D721Med (cell line): ENCODE results near the gene ENO4.

Experiments
- DNase-seq: peaks from one replicate; pipeline ENCODE4 v3.0.0; 2011; ENCODE audit warnings: low spot score; ENCODE audit not compliant: insufficient read length
- FAIRE-seq: peaks from 2 replicates; lab custom pipeline; 2011; peaks lifted over from hg19 to GRCh38; lab: Jason Lieb, UNC
- TF ChIP-seq, protein P1 (sequence below): IDR thresholded peaks from 2 replicates; pipeline ENCODE4 v1.5.1; 2012; ENCODE audit warnings: mild to moderate bottlenecking, control low read depth; ENCODE audit not compliant: insufficient read depth; ENCODE audit errors: missing control alignments

ENO4 gene

DNA sequence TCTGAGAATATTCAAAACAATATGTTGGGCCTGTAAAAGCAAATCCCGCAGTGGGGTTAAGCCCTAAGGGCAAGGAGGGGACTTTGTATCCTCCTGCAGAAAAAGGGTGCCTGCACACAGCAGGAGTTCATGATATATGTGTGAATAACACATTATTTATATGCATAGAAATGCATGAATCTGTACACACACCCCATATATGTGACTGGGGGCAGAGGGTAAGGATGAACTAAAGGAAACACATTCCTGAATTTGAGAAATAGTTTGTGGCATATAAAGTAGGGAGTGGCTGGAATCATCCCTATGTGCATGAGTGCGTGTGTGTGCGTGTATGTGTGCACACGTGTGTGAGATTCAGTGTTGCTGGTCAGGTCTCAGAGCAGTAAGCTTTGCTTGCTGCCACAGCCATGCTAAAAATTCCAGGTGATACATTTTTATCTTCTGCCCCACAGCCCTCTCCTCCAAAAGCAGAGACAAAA lies 18.9 kb downstream of the ENO4 start:
- no peak for FAIRE-seq
- no peak for DNase-seq
- TF ChIP-seq, protein P1, sequence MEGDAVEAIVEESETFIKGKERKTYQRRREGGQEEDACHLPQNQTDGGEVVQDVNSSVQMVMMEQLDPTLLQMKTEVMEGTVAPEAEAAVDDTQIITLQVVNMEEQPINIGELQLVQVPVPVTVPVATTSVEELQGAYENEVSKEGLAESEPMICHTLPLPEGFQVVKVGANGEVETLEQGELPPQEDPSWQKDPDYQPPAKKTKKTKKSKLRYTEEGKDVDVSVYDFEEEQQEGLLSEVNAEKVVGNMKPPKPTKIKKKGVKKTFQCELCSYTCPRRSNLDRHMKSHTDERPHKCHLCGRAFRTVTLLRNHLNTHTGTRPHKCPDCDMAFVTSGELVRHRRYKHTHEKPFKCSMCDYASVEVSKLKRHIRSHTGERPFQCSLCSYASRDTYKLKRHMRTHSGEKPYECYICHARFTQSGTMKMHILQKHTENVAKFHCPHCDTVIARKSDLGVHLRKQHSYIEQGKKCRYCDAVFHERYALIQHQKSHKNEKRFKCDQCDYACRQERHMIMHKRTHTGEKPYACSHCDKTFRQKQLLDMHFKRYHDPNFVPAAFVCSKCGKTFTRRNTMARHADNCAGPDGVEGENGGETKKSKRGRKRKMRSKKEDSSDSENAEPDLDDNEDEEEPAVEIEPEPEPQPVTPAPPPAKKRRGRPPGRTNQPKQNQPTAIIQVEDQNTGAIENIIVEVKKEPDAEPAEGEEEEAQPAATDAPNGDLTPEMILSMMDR: no peak

DNA sequence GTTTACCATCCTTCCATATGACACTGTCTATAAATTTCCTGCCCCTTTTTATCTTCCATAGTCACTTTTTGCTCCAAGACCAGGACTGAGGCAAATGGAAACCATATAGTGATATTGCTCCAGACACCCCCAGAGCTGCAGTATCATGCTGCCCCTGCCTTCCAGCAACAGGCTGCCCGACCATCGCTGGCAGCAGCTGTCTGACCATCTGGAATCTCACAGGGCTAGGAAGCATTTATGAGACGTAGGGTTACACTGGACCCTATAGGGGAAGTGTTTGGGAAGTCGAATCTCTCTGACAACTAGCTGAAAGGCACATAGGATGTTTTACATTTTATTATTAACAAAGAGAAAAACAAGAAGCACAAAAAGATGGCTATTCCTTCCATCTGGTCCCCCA lies 19.4 kb downstream of the ENO4 start:
- TF ChIP-seq, protein P1: no peak
- FAIRE-seq (no peak), DNase-seq (no peak)

DNA sequence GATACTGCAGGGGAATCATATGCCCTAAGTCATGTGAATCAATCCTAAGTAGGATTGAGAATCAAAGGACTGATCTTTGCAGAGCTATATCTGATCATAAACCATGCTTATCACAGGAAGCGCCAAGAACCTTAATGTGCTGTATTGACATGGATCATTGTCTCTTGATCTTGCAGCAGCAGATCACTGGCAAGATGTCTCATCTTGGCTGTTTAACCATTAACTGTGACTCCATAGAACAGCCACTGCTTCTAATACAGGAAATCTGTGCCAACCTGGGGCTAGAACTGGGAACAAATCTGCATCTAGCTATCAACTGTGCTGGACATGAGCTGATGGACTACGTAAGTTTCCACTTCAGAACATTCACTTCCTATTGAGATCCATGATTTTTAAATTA lies 21.6 kb downstream of the ENO4 start:
- no peak for FAIRE-seq
- no peak for DNase-seq
- TF ChIP-seq, protein P1: no peak

DNA sequence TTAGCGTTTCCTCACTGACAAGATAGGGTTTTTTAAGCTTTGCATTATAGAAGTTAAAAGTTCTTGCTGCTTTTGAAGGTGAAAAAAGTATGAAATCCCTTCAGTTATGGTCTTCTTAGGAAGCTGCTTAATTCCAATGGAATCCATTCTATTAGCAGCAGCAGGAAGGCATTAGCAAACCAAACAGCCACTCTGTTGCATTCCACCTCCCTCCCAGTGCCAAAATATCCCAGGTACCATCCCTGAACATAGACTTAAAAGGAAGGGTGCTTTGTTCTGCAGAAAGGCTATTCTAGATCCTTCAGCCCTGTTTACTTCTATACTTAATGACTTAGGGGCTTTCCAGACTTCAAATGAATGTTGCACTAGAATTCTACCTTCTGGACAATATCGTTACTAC lies 23.8 kb downstream of the ENO4 start:
- no peak for DNase-seq
- TF ChIP-seq, protein P1: no peak
- FAIRE-seq: no peak

DNA sequence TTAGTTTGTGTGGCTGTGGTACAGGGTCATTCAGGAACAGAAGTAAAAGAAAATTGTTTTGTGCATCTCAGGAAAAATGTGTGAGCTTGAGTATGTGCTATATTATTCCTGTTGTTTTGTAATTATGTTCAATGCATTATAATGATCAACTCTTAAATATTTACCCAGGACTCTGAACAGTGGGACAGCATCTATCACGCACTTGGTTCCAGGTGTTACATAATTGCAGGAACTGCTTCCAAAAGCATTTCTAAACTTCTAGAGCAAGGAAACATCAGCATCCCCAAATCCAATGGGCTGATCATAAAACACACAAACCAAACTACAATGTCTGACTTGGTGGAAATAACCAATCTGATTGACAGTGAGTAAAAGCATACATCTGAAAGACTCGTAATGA lies 26.6 kb downstream of the ENO4 start:
- no peak for FAIRE-seq
- no peak for DNase-seq
- TF ChIP-seq, protein P1: no peak

DNA sequence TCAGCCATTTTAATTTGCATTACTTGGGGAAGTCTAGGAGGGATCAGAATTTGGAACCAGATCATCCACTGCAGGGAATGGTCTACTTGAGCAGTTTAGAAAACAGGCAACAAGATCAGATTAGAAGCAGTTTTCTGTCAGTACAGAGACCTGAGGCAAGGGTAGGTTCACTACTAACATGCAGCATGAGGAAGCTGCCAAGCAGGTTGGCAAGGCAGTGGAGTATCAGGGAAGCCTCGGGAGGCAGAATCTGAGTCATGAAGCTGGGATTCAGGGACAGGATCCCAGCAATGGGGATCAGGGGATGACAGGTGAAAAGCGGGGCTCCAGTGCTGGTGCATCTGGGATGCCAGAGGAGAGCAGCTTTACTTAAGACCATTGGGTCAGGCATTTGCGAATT lies 28.1 kb downstream of the ENO4 start:
- DNase-seq (no peak), FAIRE-seq (no peak)
- TF ChIP-seq, protein P1: no peak

DNA sequence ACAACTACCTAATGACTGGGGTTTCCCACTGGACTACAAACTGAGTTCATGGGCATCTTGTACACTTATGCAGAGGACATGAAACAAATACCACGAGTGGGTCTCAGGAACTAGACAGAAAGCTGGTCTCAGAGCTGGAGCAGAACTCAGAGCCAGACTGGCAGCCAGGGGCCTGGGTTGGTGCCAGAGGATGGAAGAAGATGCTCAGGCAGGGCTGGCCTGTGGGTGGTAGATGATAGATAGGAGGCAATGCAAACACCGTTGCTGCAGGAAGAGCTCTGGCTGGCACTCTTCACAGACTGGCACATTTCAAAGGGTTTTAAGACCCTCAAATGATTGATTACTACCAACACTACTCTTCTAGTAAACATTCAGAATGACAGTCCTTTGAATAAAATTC lies 28.8 kb downstream of the ENO4 start:
- TF ChIP-seq, protein P1: no peak
- no peak for FAIRE-seq
- no peak for DNase-seq
